SJSA1 (cell line): ENCODE results near the gene TRIM44. TPM values are rescaled to one million over a fixed set of nuclear protein-coding genes. Genes with fewer than 3 reads are reported as not detected.
A peak's percentile ranks its signal among the peaks of the same experiment; 100 is the strongest.
"Not testable (repeated sequence)": the region's sequence is repeated elsewhere in the genome, so short reads cannot be mapped to it uniquely, and the experiment has no call there.

Experiments
- DNase-seq, 2 experiments: peaks; one replicate each; pipeline ENCODE4 v3.0.0-alpha.2; 2015 to 2020; ENCODE audit warnings: low spot score in 2 of 2, low read depth in 1 of 2
- H3K27ac ChIP-seq: fragments of 250-450 bp; sonication (Bioruptor Pico); 2 replicates; pipeline ENCODE4 v1.5.1; 2020; ENCODE audit warnings: mild to moderate bottlenecking, moderate library complexity
- H3K27me3 ChIP-seq: fragments of 250-450 bp; sonication (Bioruptor Pico); replicated peaks from 2 replicates; pipeline ENCODE4 v1.5.1; 2020; ENCODE audit warnings: mild to moderate bottlenecking, moderate library complexity
- H3K36me3 ChIP-seq: fragments of 250-450 bp; sonication (Bioruptor Pico); 2 replicates; pipeline ENCODE4 v1.5.1; 2020; ENCODE audit warnings: mild to moderate bottlenecking
- H3K4me1 ChIP-seq: fragments of 250-450 bp; sonication (Bioruptor Pico); replicated peaks from 2 replicates; pipeline ENCODE4 v1.6.1; 2021; ENCODE audit warnings: mild to moderate bottlenecking
- H3K4me3 ChIP-seq: fragments of 250-450 bp; sonication (Bioruptor Pico); 2 replicates; pipeline ENCODE4 v1.5.1; 2020; ENCODE audit warnings: mild to moderate bottlenecking
- H3K9me3 ChIP-seq: fragments of 250-450 bp; sonication (Bioruptor Pico); replicated peaks from 2 replicates; pipeline ENCODE4 v1.5.1; 2020; ENCODE audit warnings: mild to moderate bottlenecking
- total RNA-seq: library from RNA; depleted of rRNA; stranded (reverse); fragments of >200 nt; shearing (Covaris generic); gene quantifications from 2 replicates; pipeline ENCODE4 v1.2.3, GENCODE V29; 2014

TRIM44 gene
- total RNA-seq, 1 experiment from 2014 or later = 64.5 TPM

DNA sequence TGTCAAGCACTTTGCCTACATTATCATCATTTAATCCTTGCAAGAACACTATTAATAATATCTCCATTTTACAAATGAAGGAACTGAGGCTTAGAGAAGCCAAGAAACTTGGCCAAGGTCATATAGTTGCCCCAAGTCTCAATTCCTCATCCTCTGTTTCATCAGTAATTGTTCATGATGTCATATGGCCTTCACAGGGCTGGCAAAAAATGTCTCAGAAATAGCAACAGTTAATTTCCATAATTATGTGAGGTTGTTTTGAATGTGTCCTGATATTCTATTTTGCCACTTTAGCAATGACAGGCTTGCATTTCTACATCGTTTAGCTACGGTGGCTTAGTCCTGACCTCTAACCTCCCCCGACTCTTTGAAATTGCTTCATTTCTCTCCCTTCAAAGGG, 20.6 kb upstream of the TRIM44 start:
- H3K9me3 ChIP-seq = no peaks in the 10 kb centered on the region
- H3K27me3 ChIP-seq = no peaks in the 10 kb centered on the region
- no peak for DNase-seq
- H3K4me3 ChIP-seq = no peak overlapping the region
- no peaks in the 10 kb centered on the region for H3K36me3 ChIP-seq
- no peak overlapping the region for H3K27ac ChIP-seq
- peaks cover 5% of the 10 kb centered on the region; the same call in 1 of the 2 replicates for H3K4me1 ChIP-seq

DNA sequence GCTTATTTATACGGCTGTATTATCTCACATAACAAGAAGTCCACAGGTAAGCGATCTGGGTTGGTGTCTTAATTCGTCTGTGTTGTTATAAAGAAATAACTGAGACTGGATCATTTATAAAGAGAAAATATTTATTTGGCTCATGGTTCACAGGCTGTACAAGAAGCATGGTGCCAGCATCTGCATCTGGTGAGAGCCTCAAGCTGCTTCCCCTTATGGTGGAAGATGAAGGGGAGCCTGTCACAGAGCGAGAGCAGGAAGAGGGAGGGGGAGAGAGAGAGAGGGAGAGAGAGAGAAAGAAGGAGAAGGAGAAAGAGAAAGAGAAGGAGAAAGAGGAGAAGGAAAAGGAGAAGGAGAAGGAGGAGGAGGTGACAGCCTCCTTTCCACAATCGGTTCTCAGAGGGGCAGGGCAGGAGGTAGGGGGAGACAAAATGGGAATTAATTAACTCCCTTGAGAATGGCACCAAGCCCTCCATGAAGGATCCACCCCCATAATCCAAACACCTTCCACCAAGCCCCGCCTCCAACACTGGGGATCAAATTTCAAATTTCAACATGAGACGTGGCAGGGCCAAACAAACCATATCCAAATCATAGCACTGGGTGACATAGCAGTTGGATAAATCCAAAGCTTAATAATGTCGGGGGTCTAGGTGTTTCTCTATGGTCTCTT, 15.0 kb upstream of the TRIM44 start:
- Histone ChIP-seq H3K27me3 (no peaks in the 10 kb centered on the region), H3K27ac (no peak overlapping the region), H3K9me3 (no peaks in the 10 kb centered on the region), H3K4me1 (peaks cover 5% of the 10 kb centered on the region), H3K4me3 (no peak overlapping the region), H3K36me3 (no peaks in the 10 kb centered on the region)
- no peak for DNase-seq

- H3K4me1 ChIP-seq = peaks cover 5% of the 10 kb centered on the region
- H3K4me3 ChIP-seq = no peak overlapping the region
- no peak for DNase-seq
- no peak overlapping the region for H3K27ac ChIP-seq
- H3K27me3 ChIP-seq = no peaks in the 10 kb centered on the region
- H3K9me3 ChIP-seq = no peaks in the 10 kb centered on the region
- H3K36me3 ChIP-seq = no peaks in the 10 kb centered on the region
Observed at GRCh38 chr11:35650006-35650405, 12.6 kb upstream of the TRIM44 start.

- Histone ChIP-seq H3K27ac (no peak overlapping the region), H3K27me3 (no peaks in the 10 kb centered on the region), H3K4me3 (no peak overlapping the region), H3K36me3 (no peaks in the 10 kb centered on the region), H3K9me3 (no peaks in the 10 kb centered on the region), H3K4me1 (peaks cover 5% of the 10 kb centered on the region)
- no peak for DNase-seq
Observed at GRCh38 chr11:35650467-35650866, 12.1 kb upstream of the TRIM44 start.

GRCh38 chr11:35651263-35651662, 11.3 kb upstream of the TRIM44 start:
- no peaks in the 10 kb centered on the region for H3K27me3 ChIP-seq

DNA sequence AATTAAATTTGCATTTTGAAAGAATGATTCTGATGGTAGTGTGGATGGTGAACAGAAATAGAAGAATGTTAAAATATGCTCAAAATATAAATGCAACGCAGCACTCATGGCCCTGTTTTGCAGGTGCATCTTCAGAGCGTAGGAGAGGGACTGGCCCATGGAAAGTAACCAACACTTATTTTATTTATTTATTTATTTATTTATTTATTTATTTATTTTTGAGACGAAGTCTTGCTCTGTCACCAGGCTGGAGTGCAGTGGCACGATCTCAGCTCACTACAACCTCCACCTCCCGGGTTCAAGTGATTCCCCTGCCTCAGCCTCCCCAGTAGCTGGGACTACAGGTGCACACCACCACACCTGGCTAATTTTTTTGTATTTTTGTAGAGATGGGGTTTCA, 9.8 kb upstream of the TRIM44 start:
- not testable (repeated sequence) for H3K36me3 ChIP-seq, DNase-seq

More at GRCh38 chr11:35651263-35651662, 11.3 kb upstream of the TRIM44 start:
- Histone ChIP-seq H3K4me1 (peaks cover 5% of the 10 kb centered on the region), H3K4me3 (no peak overlapping the region), H3K9me3 (no peaks in the 10 kb centered on the region), H3K36me3 (no peaks in the 10 kb centered on the region), H3K27ac (no peak overlapping the region)
- no peak for DNase-seq

DNA sequence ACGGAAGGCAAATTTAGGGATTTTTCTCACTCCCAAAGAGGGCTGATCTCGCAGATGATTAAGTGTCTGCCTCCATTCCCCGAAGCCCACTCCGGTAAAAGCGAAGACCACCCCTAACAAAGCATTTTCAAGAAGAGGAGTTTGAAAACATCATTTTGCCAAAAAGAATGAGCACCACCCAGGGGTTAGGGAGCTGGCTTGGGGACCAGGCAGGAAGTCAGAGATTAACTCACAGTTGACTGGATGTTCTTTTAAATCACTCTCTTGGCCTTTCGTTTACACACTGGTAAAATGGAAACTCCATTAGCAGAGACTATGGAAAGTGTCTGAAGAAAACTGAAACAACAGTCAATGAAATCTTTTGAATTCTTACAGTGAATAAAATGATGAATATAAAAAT, 7.9 kb upstream of the TRIM44 start:
- no peak for DNase-seq
- Histone ChIP-seq H3K4me3 (no peak overlapping the region), H3K27ac (no peak overlapping the region), H3K9me3 (no peaks in the 10 kb centered on the region), H3K4me1 (peaks cover 14% of the 10 kb centered on the region), H3K27me3 (no peaks in the 10 kb centered on the region), H3K36me3 (no peaks in the 10 kb centered on the region)

More for the DNA sequence above, 9.8 kb upstream of the TRIM44 start:
- not testable (repeated sequence) for H3K27me3 ChIP-seq, H3K4me3 ChIP-seq, H3K27ac ChIP-seq, H3K4me1 ChIP-seq, H3K9me3 ChIP-seq

- H3K27ac ChIP-seq = no peak overlapping the region
- peaks cover 9% of the 10 kb centered on the region for H3K4me1 ChIP-seq
- H3K27me3 ChIP-seq = no peaks in the 10 kb centered on the region
- no peaks in the 10 kb centered on the region for H3K36me3 ChIP-seq
- DNase-seq = no peak
- no peak overlapping the region for H3K4me3 ChIP-seq
- H3K9me3 ChIP-seq = no peaks in the 10 kb centered on the region
Observed at GRCh38 chr11:35655254-35655653, 7.3 kb upstream of the TRIM44 start.

DNA sequence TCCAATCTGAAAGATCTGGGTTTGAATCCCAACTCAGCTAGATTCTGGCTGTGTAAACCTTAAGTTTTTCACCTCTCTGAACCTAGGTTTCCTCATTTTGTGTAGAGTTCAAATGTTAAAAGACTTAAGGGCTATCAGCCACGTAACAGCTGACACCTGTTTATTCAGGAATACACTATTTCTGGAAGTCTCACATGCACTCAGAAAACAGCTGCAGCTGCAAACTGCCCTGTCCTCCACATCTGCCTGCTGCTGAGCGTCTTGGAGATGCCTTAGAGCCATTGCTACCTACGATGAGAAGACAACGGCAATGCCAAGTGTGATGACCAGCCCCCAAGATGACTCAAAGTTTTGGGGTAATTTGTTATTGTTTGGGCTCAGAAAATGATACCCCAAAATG, 6.7 kb upstream of the TRIM44 start:
- Histone ChIP-seq H3K36me3 (no peaks in the 10 kb centered on the region), H3K9me3 (no peaks in the 10 kb centered on the region), H3K4me3 (no peak overlapping the region), H3K27me3 (no peaks in the 10 kb centered on the region), H3K4me1 (peaks cover 9% of the 10 kb centered on the region), H3K27ac (no peak overlapping the region)
- no peak for DNase-seq

GRCh38 chr11:35658020-35658948, 4.3 kb upstream of the TRIM44 start:
- peaks cover 27% of the 10 kb centered on the region for H3K4me1 ChIP-seq
- H3K4me3 ChIP-seq = no peak overlapping the region
- peaks cover 6% of the 10 kb centered on the region; the same call in 1 of the 2 replicates for H3K9me3 ChIP-seq
- no peak overlapping the region for H3K27ac ChIP-seq
- peaks cover 11% of the 10 kb centered on the region for H3K36me3 ChIP-seq
- H3K27me3 ChIP-seq = no peaks in the 10 kb centered on the region
- DNase-seq = no peak

- peak overlapping the region; percentile 79 for H3K4me3 ChIP-seq
Observed at GRCh38 chr11:35661534-35661933, 1.0 kb upstream of the TRIM44 start.

GRCh38 chr11:35662061-35662648, 420 bp upstream of the TRIM44 start:
- no peak for DNase-seq
- peak overlapping the region; percentile 98 for H3K27ac ChIP-seq

More at GRCh38 chr11:35661534-35661933, 1.0 kb upstream of the TRIM44 start:
- H3K27ac ChIP-seq = peak overlapping the region; percentile 98; the same call in 1 of the 2 replicates
- H3K27me3 ChIP-seq = no peaks in the 10 kb centered on the region
- DNase-seq = no peak
- peaks cover 35% of the 10 kb centered on the region for H3K4me1 ChIP-seq
- peaks cover 21% of the 10 kb centered on the region for H3K9me3 ChIP-seq
- H3K36me3 ChIP-seq = peaks cover 40% of the 10 kb centered on the region

DNA sequence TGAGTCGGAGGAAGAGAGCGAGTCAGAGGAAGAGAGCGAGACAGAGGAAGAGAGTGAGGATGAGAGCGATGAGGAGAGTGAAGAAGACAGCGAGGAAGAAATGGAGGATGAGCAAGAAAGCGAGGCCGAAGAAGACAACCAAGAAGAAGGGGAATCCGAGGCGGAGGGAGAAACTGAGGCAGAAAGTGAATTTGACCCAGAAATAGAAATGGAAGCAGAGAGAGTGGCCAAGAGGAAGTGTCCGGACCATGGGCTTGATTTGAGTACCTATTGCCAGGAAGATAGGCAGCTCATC, 780 bp downstream of the TRIM44 start:
- H3K36me3 ChIP-seq = peaks cover 50% of the 10 kb centered on the region
- peaks cover 31% of the 10 kb centered on the region for H3K4me1 ChIP-seq
- peak overlapping the region; percentile 79 for H3K4me3 ChIP-seq
- H3K9me3 ChIP-seq = peaks cover 21% of the 10 kb centered on the region
- DNase-seq = no peak
- H3K27me3 ChIP-seq = no peaks in the 10 kb centered on the region
- H3K27ac ChIP-seq = peak overlapping the region; percentile 98

More at GRCh38 chr11:35662061-35662648, 420 bp upstream of the TRIM44 start:
- peaks cover 21% of the 10 kb centered on the region for H3K9me3 ChIP-seq
- H3K4me1 ChIP-seq = peaks cover 35% of the 10 kb centered on the region
- H3K27me3 ChIP-seq = no peaks in the 10 kb centered on the region
- H3K36me3 ChIP-seq = peaks cover 44% of the 10 kb centered on the region
- peak overlapping the region; percentile 79 for H3K4me3 ChIP-seq

- H3K27ac ChIP-seq = no peak overlapping the region
Observed at GRCh38 chr11:35664977-35665441, 2.4 kb downstream of the TRIM44 start.

More at GRCh38 chr11:35664977-35665441, 2.4 kb downstream of the TRIM44 start:
- no peaks in the 10 kb centered on the region for H3K27me3 ChIP-seq
- H3K36me3 ChIP-seq = peaks cover 54% of the 10 kb centered on the region
- no peak overlapping the region for H3K4me3 ChIP-seq
- H3K4me1 ChIP-seq = peaks cover 25% of the 10 kb centered on the region
- H3K9me3 ChIP-seq = peaks cover 21% of the 10 kb centered on the region
- DNase-seq = no peak
